NCI-H2196 treated with DMSO at 0.1 percent for 48 hours (cell line): ENCODE results near the gene RHOB.

ENCODE experiments used
- DNase-seq: peaks from one replicate; lab custom pipeline; 2025; ENCODE audit not compliant: unreplicated experiment; lab: John Stamatoyannopoulos, UW

The RHOB gene

DNA sequence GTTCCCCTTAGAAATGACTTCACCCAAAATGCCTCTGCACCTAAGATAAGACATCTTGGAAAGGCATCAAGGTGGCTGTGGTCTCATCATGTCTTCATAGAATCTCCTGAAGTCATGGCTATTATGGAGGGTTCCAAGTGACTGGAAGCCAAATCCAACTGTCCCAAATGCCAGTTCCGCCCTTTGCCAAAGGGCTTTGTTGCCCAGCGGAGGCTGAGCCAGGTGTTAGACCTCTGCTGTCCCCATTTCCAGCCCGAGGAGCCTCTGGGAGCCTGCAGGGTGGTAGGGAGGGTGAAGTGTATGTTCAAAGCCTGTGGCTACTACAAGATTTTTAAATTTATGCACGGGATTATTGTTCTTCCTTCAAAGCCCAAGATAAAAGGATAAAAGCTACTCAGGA lies 25.7 kb downstream of the RHOB start:
- no peak for DNase-seq

DNA sequence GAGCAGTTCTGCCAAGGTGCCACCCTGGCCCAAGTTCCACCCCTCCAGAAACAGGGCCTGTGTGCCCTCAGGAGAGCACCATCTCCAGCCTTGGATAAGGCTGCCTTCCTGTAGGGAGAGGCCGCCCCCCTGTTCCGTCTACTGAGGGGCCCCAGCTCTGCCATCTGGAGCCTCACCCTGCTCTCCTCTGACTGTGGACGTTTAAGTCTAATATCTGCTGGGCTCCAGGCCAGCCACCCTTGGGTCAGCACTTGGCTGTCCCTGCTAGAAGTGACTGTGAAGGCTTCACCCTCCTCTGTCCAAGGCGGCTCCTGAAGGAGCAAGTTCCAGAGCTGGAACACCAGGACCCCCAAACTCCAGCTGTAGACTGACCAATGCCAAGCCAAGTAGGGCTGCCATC lies 26.3 kb downstream of the RHOB start:
- no peak for DNase-seq

DNA sequence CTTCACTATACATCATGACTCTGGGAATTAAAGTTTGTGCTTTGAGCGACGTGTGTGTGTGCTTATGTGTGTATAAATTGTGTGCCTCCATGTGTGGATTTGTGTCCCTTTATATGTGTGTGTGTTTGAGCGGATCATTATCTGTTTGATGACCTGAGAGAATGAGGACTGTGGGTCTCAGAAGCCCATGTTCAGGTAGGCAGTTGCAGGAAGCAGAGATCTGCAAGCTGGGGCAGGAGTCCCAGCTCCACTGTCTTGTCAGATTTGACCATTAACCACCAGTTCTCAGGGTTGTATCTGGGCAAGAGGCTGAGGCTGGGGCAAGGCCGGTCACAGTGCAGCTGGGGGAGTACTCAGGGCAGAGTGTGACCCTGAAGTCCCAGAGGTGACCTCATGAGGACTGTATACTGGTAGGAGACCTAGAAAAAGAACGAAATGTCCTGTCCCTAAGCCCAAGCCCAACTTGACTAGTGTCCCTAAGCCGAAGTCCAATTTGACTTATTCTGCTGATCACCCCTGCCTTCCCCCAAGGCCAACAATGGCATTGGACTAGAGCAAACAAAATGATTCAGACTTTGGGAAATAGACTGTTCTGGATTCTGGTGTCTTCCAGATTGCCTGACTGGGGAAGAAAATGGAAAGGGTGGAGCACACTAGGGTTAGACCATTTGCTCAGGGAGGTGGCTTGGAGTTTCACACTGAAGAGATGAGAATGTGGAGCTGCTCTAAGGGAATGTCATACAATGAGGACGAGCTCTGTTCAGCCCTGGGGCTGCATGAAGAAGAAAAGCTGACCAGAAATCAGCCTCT lies 28.1 kb downstream of the RHOB start:
- DNase-seq: no peak

DNA sequence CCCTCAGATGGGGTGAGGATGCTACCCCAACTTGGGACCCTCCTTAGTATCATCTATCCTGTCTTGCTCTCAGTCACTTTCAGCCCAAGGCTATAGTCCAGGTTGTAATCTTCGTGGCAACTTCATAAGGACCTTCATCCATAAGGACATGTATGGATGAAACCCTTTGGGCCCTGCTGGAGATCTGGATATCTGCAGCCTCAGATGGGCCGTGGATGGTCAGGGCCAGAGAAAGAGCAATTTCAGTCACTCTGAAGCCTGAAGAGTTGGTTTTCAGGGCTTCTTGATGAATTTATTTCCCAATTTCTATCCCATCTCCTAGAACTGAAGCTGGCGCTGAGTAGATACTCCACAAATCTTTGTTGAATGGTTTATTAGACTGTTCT lies 28.7 kb downstream of the RHOB start:
- DNase-seq: no peak

DNA sequence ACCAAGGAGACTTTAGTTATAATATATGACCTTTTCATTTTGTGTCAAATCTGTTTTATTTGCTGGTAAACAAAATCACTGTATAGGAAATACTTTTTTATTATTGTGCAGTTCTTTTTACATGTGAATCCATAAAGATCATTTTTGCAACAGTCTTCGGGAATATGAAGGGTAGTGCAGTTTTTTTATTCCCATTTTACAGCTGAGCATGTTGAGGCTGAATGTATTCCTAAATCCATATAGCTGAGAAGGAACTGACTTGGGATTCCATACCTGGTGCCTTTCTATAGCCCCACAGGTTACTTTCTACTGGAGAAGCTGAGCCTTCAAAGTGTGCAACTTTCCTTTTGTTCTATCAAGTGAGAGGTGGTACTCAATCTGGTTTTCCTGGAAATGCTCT lies 29.6 kb downstream of the RHOB start:
- no peak for DNase-seq

DNA sequence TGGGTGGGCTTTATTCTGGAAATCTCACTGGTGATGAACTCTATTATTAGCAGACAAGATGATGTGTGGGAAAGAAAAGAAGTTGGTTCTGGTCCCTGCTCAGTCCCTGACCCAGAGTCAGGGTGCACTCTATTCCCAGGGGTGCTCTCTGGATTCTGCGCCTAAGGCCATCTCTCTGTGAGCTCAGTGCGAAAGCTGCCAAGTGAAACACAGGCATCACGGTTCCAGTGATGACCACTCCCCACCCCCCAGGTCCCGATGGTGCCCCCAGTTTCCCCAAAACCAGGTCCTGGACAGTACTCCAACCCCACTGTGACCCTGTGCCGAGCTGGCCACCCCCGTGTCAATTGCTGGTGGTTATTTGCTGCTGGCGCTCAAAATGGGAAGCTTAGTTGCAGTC lies 30.1 kb downstream of the RHOB start:
- DNase-seq: no peak

DNA sequence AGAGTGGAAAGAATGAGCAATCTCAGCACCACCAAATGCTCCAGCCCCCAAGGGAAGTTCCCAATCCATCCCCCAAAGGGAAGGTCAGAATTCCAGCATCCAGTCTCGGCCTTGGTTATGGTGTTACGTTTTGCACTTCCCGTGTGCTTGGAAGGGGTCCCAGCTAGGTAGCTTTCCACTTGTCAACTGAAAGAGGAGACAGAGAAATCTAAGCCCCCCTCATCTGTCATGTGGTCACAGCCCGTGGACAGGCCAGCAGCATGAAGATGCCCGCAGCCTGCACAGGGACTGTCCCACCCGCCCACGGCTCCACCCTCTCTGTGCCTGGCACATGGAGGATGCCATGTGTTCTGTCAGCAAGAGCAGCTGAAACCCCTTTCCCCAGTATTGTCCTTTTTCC lies 32.1 kb downstream of the RHOB start:
- no peak for DNase-seq

DNA sequence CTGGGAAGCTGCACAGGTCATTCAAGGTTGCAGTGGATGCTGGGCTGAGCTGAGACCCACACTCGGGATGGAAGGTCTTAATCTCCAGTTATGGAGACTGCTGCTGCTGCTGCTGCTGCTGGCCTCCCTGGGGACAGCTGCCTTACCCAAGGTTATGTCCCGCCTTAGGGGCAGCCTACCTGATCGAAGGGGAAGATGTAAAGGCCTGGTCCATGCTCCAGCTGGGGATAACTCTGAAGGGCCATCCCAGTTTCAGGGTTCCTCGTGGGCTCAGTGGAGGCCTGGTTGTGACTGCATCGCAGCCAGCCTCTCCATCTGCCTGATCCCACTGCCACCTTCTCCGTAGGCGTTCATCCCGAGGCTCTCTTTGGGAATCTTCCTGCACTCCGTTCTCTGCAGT lies 33.0 kb downstream of the RHOB start:
- no peak for DNase-seq

DNA sequence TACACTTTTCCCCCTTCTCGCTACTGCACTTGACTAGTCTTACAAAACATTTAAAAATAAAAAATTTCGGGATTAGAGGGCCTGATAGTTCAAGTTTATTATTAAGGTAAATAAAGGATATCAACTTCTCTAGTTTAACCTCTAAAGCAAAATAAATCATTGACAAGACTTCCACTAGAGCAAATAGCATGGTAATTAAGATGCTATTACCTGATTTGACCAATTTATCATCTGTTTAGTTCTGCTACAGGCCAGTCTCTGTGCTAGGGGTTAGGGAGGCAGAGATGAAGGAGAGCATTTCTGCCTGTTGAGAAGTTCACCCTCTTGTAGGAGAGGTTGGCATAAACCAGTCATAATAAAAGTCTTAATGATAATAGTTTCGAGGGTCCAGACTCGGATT lies 34.0 kb downstream of the RHOB start:
- no peak for DNase-seq

DNA sequence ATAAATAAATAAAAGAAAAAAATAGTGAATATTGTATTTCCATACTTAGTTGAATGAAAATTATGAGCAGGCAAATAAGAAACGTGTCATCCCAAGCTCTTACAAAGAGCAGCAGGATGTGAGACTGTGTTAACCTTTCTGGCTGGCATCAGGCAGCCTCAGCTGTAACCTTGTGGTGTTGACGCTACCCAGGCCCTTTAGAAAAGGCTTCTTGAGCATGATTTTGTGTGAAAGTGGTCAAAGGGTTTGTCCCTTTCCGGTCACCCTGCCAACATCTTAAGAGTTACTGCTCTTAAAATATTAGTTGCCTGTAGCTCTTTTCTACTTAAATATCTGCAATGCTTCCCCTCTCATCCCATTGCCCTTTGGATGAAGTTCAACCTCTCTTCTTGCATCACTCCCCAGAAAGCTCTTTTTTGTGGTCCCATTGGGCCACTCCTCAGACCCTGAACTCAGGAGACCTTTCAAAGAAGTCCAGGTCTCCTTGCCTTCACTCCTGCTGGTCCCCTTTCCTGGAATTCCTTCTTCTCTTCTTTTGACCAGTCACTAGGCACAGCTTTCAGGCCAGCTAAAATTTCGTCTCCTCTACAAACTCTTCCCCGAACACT lies 35.0 kb downstream of the RHOB start:
- no peak for DNase-seq

DNA sequence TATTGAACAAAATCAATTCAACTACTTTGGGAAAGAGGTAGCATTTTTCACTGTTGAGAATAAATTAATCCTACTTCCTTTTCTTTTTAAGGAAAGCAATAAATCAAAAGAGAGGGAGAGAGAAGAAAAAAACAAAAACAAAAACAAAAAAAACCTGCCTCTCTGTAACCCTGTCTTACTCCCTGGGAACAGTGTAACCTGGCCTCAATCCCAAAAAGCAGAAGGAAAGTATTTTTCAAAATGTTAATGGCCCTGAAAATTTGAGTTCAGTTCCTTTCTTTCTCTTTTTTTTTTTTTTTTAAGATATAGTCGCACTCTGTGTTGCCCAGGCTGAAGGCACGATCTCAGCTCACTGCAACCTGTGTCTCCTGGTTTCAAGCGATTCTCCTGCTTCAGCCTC lies 35.9 kb downstream of the RHOB start:
- DNase-seq: no peak

DNA sequence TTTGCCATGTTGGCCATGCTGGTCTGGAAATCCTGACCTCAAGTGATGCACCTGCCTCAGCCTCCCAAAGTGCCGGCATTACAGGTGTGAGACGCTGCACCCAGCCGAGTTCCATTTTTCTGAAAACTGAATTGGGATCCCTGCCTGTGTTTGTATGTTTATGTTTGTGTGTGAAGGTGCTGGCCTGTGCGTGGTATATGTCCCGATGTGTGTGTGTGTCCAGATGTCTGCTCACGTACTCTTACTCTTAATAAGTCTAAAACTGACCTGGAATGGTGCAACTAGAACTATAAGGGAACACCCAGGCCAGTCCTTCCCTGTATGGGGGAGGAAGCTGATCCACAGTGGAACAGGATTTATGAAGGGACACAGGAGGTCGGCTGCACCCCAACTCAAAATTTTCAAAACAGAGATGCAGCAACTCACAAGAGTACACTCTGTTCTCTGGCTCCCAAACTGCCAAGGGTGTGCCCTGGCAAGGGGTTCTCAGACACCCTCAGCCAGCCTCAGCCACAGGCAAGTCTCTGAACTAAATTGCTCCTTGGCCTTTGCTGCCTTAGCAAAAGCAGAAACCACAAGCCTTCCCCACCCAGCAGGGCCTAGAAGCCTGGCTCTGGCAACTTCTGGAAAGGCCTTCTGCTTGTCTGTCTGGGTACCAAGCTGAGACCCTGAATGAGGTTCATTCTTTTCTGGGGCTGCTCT lies 36.5 kb downstream of the RHOB start:
- no peak for DNase-seq

DNA sequence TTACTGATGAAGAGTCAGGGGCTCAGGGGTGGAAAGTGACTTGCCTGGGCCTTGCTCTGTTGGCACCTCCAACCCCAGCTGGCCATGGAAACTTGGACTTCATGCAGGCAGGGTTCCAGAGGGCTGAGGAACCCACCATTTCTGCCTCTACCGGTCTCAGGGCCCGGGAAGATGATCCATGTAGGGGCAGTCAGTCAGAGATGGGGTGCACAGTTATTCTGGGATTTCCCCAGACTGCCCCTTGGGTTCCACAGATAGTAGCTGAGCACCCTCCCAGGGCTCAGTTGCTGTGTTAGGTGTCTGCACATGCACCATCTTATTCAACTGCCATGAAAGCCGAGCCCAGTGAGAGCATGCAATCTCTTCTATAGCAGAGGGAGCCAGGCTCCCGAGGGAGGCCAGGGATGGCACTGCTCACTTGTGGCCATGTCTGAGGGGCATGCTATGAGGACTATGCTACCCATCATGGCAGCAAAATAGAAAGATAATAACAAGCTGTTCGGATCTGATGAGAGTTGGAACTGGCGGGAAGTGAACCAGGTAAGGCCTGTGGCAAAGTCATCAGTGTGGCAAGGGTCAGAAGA lies 37.3 kb downstream of the RHOB start:
- DNase-seq: no peak

DNA sequence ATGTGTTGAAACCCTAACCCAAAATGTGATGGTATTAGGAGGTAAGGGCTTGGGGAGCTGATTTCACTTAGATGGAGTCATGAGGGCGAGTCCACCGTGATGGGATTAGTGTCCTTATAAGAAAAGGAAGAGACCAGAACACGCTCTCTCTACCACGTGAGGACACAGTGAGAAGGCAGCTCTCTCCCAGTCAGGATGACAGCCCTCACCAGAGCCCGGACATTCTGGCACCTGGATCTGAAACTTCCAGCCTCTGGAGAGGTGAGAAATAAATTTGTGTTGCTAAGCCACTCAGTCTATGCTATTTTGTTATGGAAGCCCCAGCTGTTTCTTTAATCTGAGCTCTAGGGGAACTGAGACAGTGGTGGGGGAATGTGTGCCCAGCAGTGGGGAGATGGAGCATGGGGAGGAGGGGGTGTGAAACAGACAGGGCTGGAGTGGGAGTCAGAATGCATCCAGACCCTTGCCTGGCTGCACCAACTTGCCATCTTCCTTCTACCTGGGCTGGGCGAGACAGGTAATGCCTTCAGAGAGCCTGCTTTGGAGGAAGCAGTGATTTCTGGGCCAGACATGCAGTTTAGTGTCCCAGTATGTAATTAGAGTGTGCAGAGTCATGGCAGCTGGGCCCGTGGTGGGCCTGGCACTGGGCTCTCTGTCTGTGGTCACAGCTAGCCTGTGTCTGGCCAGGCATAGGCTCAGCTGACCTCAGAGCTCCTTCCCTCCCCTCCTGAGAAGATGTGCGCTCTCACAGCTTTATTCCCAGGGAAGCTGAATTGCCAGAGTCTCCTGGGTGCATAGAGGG lies 38.1 kb downstream of the RHOB start:
- no peak for DNase-seq

DNA sequence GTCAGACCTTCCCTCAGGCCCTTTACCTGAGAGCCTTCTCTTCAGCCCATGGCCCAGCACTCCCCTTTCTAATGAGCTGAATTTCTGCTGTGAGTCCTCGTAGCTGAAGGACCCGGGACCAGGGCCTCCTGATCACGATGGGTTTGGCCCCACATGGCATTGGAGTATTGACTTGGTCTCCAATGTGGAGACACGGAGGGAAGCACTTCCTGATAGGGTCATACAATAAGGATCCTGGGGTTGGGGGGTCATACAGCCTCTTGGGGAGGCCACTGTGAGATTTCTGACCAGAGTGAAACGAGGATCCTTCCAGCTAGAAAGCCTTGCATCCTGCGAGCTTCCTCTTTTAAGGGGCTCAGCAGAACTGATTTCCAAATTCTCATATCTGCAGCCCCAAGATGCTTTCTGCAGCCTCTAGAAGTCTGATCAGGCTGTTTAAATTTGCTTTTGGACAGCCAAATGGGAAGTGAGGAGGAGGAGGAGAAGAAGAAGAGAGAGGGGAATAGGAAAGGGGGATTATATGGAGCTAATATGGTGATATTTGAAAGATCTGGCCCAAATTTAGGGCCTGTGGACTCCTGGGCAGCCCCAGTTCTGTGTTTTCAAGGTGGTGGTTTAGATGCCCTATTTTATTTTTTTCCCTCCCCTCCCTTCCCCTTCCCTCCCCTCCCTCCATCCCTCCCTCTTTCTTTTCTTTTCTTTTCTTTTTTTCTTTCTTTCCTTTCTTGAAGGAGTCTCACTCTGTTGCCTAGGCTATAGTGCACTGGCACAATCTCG lies 38.9 kb downstream of the RHOB start:
- DNase-seq: no peak

DNA sequence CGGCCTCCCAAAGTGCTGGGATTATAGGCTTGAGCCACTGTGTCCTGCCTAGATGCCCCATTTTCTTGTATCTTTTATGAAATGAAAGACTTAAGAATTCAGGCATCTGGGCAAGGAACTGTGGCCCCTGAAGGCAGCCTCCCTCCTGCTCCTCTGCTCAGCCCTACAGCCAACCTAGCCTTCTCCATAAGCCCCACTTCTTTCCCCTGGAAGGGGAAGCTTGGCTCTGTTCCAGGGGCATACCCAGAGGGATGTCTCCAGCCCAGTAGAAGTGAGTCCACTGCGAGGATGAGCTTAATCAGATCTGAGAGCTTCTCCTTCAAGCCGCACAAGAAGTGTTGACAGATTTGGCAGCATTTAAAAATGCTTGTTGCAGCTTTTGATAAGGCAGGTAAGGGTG lies 39.7 kb downstream of the RHOB start:
- no peak for DNase-seq

DNA sequence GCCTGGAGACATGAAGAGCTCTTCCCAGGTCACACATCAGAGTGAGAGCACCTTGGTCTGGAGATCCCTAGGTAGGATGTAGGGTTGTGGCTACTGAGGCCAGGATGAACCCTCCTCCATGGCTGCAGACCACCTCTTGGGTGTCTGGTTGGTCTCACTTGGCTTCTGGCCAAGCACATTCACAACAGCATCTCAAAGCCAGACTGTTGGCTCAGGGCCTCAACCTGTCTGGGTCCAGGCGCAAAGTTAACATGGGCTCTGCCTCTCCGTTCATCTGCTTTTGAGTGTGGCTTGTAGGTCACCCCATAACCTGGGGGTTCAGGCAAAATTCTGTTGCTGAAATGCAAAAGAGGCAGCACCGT lies 40.1 kb downstream of the RHOB start:
- no peak for DNase-seq

DNA sequence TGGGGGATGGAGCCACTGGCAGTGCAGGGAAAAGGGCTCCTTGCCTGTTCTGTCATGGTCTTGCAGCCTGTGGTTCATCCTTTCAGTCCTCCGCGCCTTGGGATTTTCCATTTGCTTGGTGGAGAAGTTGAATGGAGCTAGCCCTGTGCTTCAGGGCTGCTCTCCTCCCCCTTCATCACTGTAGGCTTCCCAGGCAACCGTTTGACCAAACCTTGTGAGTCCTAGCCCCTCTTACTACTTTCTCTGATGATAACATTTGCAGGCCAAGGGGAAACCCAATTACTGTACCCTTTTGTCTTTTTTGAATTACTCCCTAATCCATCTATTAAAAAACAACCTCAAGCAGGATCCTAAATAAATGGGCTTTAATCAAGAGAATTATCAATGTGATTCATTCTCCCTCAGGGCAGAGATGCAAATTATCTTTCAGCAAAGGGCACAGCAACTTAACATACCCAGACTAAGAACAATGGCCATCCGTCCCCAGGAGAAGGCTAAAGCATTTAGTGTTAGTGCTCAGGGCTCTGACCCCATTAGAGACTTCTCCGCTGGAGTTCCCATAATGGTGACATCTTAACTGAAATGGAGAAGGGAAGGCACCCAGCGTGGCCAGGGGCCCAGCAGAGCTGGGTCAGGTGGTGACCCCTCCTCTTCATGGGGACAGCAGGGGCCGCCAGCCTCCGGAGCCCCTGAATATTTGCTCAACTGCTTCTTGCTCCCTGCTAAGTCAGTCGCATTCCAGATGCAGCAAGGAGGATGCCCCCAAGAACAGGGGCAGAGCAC lies 40.7 kb downstream of the RHOB start:
- DNase-seq: no peak

DNA sequence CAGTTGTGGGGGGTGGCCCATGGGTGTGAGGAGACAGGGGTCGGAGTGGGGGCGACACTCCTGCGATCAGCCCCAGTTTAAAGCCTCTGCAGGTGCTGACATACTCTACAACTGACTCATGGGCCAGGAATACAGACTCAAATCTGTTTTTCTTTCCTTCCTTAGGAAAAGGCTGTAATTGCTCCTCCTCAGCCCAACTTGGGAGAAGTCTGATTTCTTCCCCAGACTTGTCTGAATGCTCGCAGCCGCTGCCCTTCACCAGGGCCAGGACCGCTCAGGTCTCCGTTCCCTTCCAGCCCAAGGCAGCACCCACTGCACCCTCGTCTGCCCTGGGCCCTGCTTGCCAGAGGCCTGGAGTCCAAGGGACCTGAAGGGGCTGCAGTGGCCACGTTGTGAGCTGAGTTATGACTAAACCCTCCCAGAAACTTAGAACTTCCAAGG lies 41.3 kb downstream of the RHOB start:
- DNase-seq: no peak

DNA sequence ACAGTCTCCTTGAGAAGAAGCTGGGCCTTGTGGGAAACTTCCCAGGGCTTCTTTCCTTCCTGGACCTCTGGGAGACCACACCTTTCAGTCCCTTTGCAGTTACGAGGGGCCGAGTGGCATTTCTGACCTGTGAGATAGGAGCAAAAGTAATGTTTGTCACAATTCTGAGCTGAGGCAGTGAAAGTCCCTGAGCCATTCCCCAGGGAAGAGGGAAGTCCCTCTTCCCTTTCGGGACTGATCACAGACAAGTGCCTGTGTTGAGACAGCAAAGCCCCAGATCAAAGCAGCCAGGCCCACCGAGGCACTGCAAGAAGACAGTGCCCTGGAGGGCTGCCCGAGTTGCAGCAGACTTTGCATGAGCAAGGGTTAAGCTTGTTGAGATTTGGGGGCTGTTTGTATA lies 41.9 kb downstream of the RHOB start:
- DNase-seq: no peak
